ENCODE results near the gene USP3. TPM values are rescaled to one million over a fixed set of nuclear protein-coding genes. Genes with fewer than 3 reads are reported as not detected.

The USP3 gene
- total RNA-seq, 4 donors from 2014 or later = 27.3 to 52.8 (median 32.2) TPM

GRCh38 chr15:63502137-63502766, 2.1 kb upstream of the USP3 start:
- Histone ChIP-seq H3K4me1 (peaks cover 24 to 66% (median 40%) of the 10 kb centered on the region in 3 donors), H3K36me3 (no peaks in the 10 kb centered on the region), H3K4me3 (peak overlapping the region in 1 of 4 donors; percentile 93), H3K27ac (peak overlapping the region; percentile 93 to 99 (median 98)), H3K9me3 (no peaks in the 10 kb centered on the region), H3K27me3 (no peaks in the 10 kb centered on the region)
- 49 to 71% methylated on average over 15 of the region's 15 CpGs for WGBS, 2 donors
- TF ChIP-seq CTCF (IDR thresholded peaks at IDR 0.05) = no peak
- no peak for TF ChIP-seq POLR2A (IDR thresholded peaks at IDR 0.05)
- DNase-seq = no peak
- intact Hi-C loops (cut with DNase I) = loop anchor here (10.0 kb wide), 1 partner anchor 93 kb away; the partner anchor contains the start of gene FBXL22

GRCh38 chr15:63502843-63503738, 1.3 kb upstream of the USP3 start:
- H3K27ac ChIP-seq = peak overlapping the region; percentile 93 to 99 (median 98)
- no peaks in the 10 kb centered on the region for H3K36me3 ChIP-seq
- peak overlapping the region; percentile 69 to 93 (median 84) for H3K4me3 ChIP-seq
- TF ChIP-seq POLR2A (IDR thresholded peaks at IDR 0.05) (peak in 2 of 4 donors; percentile 42 to 74), CTCF (IDR thresholded peaks at IDR 0.05) (no peak)
- H3K9me3 ChIP-seq = no peaks in the 10 kb centered on the region
- 38 to 45% methylated on average over 17 to 27 of the region's 34 CpGs for WGBS, 2 donors
- intact Hi-C loops (cut with DNase I) = loop anchor here (10.0 kb wide), 1 partner anchor 92 kb away; the partner anchor contains the start of gene FBXL22
- peaks cover 33 to 73% (median 49%) of the 10 kb centered on the region in 3 donors for H3K4me1 ChIP-seq
- DNase-seq = peak; percentile 49
- no peaks in the 10 kb centered on the region for H3K27me3 ChIP-seq

- 1 to 2% methylated on average over 5 to 15 of the region's 28 CpGs for WGBS, 2 donors
- no peaks in the 10 kb centered on the region for H3K27me3 ChIP-seq
- intact Hi-C loops (cut with DNase I) = loop anchor here (10.0 kb wide), 1 partner anchor 91 kb away; the partner anchor contains the start of gene FBXL22
Measured at GRCh38 chr15:63503739-63504246, 600 bp upstream of the USP3 start.

GRCh38 chr15:63504979-63505841, 817 bp downstream of the USP3 start:
- no peak for DNase-seq
- Histone ChIP-seq H3K27me3 (no peaks in the 10 kb centered on the region), H3K27ac (peak overlapping the region; percentile 93 to 99 (median 98)), H3K4me1 (peaks cover 45 to 84% (median 67%) of the 10 kb centered on the region in 3 donors), H3K9me3 (no peaks in the 10 kb centered on the region), H3K36me3 (no peaks in the 10 kb centered on the region), H3K4me3 (peak overlapping the region; percentile 69 to 93 (median 84))
- intact Hi-C loops (cut with DNase I) = loop anchor here (10.0 kb wide), 1 partner anchor 90 kb away; the partner anchor contains the start of gene FBXL22
- TF ChIP-seq CTCF (IDR thresholded peaks at IDR 0.05) (peak; percentile 14 to 45 (median 33)), POLR2A (IDR thresholded peaks at IDR 0.05) (peak in 1 of 4 donors; percentile 25)
- 1 to 2% methylated on average over 8 to 12 of the region's 79 CpGs for WGBS, 2 donors

More at GRCh38 chr15:63503739-63504246, 600 bp upstream of the USP3 start:
- H3K36me3 ChIP-seq = no peaks in the 10 kb centered on the region
- no peaks in the 10 kb centered on the region for H3K9me3 ChIP-seq
- DNase-seq = no peak
- peak overlapping the region; percentile 69 to 93 (median 84) for H3K4me3 ChIP-seq
- peak overlapping the region; percentile 93 to 99 (median 98) for H3K27ac ChIP-seq
- TF ChIP-seq CTCF (IDR thresholded peaks at IDR 0.05) (no peak), POLR2A (IDR thresholded peaks at IDR 0.05) (no peak)
- H3K4me1 ChIP-seq = peaks cover 34 to 80% (median 53%) of the 10 kb centered on the region in 3 donors

All from esophagus squamous epithelium (tissue), 5 donors.